ENCODE data around the gene ZBTB7C. TPM values are rescaled to one million over a fixed set of nuclear protein-coding genes. Genes with fewer than 3 reads are reported as not detected.

Gene ZBTB7C
- total RNA-seq, 4 donors from 2014 or later = 38.2 to 92.3 (median 52.4) TPM

DNA sequence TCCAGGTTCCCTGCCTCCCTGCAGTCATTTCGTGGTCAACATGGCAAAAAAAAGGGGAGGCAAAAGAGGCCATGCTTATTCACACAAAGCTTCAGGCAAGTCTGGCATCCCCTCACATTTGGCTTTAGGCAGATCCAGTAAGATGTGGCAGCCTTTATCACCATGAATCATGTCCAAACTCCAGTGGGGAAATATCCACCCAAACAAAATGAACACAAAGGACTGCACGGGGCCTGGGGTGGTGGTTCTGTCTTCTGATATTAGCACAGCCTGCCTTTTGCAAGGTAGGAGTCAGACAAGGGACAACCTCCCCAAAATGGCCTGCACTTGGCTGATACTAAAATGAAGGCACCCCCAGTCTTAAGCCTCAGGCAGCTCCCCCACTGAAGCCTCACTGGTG lies 129.9 kb downstream of the ZBTB7C start:
- peaks cover 0 to 4% (median 0%) of the 10 kb centered on the region in 3 donors for H3K4me1 ChIP-seq
- H3K36me3 ChIP-seq = no peaks in the 10 kb centered on the region
- TF ChIP-seq POLR2A (IDR thresholded peaks at IDR 0.05) = no peak
- TF ChIP-seq, protein P1, sequence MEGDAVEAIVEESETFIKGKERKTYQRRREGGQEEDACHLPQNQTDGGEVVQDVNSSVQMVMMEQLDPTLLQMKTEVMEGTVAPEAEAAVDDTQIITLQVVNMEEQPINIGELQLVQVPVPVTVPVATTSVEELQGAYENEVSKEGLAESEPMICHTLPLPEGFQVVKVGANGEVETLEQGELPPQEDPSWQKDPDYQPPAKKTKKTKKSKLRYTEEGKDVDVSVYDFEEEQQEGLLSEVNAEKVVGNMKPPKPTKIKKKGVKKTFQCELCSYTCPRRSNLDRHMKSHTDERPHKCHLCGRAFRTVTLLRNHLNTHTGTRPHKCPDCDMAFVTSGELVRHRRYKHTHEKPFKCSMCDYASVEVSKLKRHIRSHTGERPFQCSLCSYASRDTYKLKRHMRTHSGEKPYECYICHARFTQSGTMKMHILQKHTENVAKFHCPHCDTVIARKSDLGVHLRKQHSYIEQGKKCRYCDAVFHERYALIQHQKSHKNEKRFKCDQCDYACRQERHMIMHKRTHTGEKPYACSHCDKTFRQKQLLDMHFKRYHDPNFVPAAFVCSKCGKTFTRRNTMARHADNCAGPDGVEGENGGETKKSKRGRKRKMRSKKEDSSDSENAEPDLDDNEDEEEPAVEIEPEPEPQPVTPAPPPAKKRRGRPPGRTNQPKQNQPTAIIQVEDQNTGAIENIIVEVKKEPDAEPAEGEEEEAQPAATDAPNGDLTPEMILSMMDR (IDR thresholded peaks at IDR 0.05) = no peak
- H3K4me3 ChIP-seq = no peak overlapping the region
- H3K27me3 ChIP-seq = no peaks in the 10 kb centered on the region
- intact Hi-C loops (cut with DNase I) = no loop called here
- no peak overlapping the region for H3K27ac ChIP-seq
- DNase-seq = no peak
- 32 to 39% methylated on average over 2 of the region's 2 CpGs for WGBS, 2 donors
- no peaks in the 10 kb centered on the region for H3K9me3 ChIP-seq

DNA sequence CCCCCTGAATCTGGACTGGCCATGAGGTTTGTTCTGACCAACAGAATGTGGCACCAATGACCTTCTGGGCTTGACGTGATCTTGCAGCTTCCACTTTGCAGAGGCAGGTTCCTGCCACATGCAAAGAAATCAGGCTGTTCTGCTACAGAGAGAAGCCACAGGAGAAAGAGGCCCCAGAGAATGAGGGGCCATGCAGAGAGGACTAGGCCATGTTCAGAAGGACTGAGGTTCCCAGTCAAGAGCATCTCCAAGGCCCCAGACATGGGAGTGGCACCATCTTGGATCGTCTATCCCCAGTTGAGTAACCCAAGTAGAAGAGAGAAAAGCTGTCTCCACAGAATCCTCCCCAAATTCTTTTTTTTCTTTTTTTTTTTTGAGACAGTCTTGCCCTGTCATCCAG lies 131.1 kb downstream of the ZBTB7C start:
- intact Hi-C loops (cut with DNase I) = no loop called here
- DNase-seq = no peak
- Histone ChIP-seq H3K36me3 (no peaks in the 10 kb centered on the region), H3K27ac (no peak overlapping the region), H3K4me1 (peaks cover 0 to 6% (median 0%) of the 10 kb centered on the region in 3 donors), H3K4me3 (no peak overlapping the region), H3K27me3 (no peaks in the 10 kb centered on the region), H3K9me3 (no peaks in the 10 kb centered on the region)
- TF ChIP-seq, protein P1 (IDR thresholded peaks at IDR 0.05) = no peak
- TF ChIP-seq POLR2A (IDR thresholded peaks at IDR 0.05) = no peak
- 79 to 90% methylated on average over 2 of the region's 2 CpGs for WGBS, 2 donors

DNA sequence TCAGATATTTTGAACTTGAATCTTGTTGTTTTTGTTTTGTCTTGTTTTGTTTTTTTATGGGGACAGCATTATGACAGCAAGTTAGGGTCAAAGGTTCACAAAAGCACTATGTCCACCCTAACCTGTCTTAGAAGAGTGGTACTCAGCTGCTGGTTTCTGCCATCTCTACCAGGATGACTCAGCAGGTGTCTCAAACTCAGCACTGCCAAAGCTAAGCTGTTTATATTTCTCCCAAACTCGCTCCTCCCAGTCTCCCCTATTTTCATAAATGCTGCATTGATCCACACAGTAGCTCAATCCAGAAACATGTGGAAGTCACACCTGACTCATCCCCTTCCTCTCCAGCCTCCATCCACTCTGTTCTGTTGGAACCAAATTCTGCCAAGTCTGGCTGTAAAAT lies 134.9 kb downstream of the ZBTB7C start:
- intact Hi-C loops (cut with DNase I) = no loop called here
- Histone ChIP-seq H3K9me3 (no peaks in the 10 kb centered on the region), H3K27ac (no peak overlapping the region), H3K36me3 (no peaks in the 10 kb centered on the region), H3K27me3 (no peaks in the 10 kb centered on the region), H3K4me3 (no peak overlapping the region), H3K4me1 (peaks cover 0 to 6% (median 0%) of the 10 kb centered on the region in 3 donors)
- no peak for DNase-seq
- TF ChIP-seq, protein P1 (IDR thresholded peaks at IDR 0.05) = no peak
- TF ChIP-seq POLR2A (IDR thresholded peaks at IDR 0.05) = no peak
- WGBS, 2 donors = 13 to 40% methylated on average over 1 of the region's 1 CpG

DNA sequence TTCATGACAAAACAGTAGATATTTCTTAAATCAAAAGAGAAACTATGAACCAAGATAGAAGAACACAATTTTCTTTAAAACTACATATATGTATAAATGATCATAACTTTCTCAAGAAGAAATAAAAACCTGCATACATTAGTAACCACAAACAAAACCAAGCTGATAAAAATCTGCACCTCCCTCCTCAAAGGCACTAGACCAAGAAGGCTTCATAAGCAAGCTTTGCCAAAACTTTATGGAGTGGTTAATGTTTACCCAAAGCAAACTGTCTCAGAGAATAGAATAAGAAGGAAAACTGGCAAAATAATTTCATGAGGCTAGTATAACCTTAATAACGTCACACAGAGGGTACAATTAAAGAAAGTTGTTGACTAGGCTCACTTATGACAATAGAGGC lies 138.3 kb downstream of the ZBTB7C start:
- intact Hi-C loops (cut with DNase I) = no loop called here
- Histone ChIP-seq H3K36me3 (no peaks in the 10 kb centered on the region), H3K4me1 (peaks cover 0 to 6% (median 0%) of the 10 kb centered on the region in 3 donors), H3K4me3 (no peak overlapping the region), H3K27ac (no peak overlapping the region), H3K27me3 (no peaks in the 10 kb centered on the region), H3K9me3 (no peaks in the 10 kb centered on the region)
- TF ChIP-seq, protein P1 (IDR thresholded peaks at IDR 0.05) = no peak
- no peak for TF ChIP-seq POLR2A (IDR thresholded peaks at IDR 0.05)
- DNase-seq = no peak
- 73 to 74% methylated on average over 1 of the region's 1 CpG for WGBS, 2 donors

DNA sequence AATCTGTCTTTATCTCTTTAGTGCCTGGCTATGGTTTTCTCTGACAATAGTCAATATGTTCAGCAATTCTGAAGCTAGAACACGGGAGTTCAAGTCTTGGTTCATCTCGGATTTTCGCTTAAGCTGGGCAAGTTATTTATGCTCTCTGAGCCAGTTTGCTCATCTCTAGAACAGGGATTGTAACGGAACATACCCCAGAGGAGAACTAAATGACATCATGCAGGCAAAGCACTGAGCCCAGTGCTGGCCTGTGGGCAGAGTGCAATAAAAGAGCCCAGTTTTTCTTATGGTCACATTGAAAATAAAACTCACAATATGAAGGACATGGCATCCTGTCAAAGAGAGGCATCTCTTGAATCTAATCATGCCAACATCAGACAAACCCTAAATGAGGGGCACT lies 143.9 kb downstream of the ZBTB7C start:
- H3K36me3 ChIP-seq = peaks cover 0 to 6% (median 0%) of the 10 kb centered on the region in 3 donors
- no peaks in the 10 kb centered on the region for H3K9me3 ChIP-seq
- no peak for DNase-seq
- H3K27me3 ChIP-seq = no peaks in the 10 kb centered on the region
- H3K27ac ChIP-seq = no peak overlapping the region
- intact Hi-C loops (cut with DNase I) = no loop called here
- no peaks in the 10 kb centered on the region for H3K4me1 ChIP-seq
- 74 to 77% methylated on average over 4 of the region's 4 CpGs for WGBS, 2 donors
- TF ChIP-seq, protein P1 (IDR thresholded peaks at IDR 0.05) = no peak
- TF ChIP-seq POLR2A (IDR thresholded peaks at IDR 0.05) = no peak
- H3K4me3 ChIP-seq = no peak overlapping the region

Measured in esophagus squamous epithelium (tissue), 5 donors.